NCI-H2171 (cell line): ENCODE results near the gene AMBRA1.

Source experiments
- DNase-seq: peaks from one replicate; lab custom pipeline; 2025; lab: John Stamatoyannopoulos, UW

Gene AMBRA1

DNA sequence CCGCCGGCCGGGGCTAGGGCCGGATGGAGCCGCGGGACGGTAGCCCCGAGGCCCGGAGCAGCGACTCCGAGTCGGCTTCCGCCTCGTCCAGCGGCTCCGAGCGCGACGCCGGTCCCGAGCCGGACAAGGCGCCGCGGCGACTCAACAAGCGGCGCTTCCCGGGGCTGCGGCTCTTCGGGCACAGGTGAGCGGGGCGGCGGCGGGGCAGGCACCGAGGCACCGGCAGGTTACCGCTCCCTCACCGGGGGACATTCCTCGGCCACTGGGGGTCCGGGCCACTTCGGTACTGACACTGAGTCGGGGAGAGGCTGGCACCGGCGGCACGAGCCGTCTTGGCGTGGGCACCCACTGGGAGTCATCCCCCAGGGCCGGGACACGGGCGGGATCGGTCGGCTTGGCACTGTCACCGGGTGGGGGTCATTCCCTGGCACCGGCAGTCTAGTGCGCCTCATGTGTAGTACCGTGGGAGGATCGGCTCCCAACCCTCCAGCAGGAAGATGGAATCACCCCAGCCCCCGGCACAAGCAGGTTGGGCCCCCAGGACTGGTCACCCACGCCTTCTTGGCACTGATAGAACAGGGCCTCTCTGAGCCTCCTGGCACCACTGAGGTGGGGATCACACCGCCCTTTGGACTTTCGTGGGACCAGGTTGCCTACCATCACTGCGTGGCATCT, 246.0 kb downstream of the AMBRA1 start:
- DNase-seq, result no peak

- peak; percentile 89 for DNase-seq
These were observed 246.8 kb downstream of the AMBRA1 start, which contains the start of gene DGKZ for GRCh38 chr11:46346886-46347636. TSS of gene DGKZ (plus strand) at chr11:46347463. CDS start at chr11:46347660, 197 bp downstream.
